ENCODE measurements around the gene ARCN1.

DNA sequence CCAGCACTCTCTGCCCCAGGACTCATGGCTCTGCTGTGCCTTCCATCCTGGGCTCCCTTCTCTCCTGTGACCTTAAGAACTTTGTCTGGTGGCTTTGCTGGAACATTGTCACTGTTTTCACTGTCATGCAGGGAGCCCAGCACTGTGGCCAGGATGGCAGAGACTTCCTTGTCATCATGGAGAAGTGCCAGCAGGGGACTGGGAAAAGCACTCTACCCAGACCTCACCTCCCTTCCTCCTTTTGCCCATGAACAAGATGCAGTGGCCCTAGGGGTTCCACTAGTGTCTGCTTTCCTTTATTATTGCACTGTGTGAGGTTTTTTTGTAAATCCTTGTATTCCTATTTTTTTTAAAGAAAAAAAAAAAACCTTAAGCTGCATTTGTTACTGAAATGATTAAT is 47.9 kb upstream of the ARCN1 start:
- no peak for TF ChIP-seq CTCF (IDR thresholded peaks at IDR 0.05)
- no peak for TF ChIP-seq POLR2A (IDR thresholded peaks at IDR 0.05)
